HepG2 (cell line): Measurements from ENCODE around the gene HSF4. TPM values are rescaled to one million over a fixed set of nuclear protein-coding genes. Genes with fewer than 3 reads are reported as not detected.

Experiments used
- AHDC1 ChIP-seq: sonication (generic); formaldehyde crosslinking; IDR thresholded peaks from 2 replicates; pipeline ENCODE4 v1.5.1; 2020; ENCODE audit warnings: mild to moderate bottlenecking, missing genetic modification reagents, borderline replicate concordance
- BORCS8-MEF2B ChIP-seq: sonication (generic); formaldehyde crosslinking; IDR thresholded peaks from 2 replicates; pipeline ENCODE4 v1.8.0; 2022; ENCODE audit warnings: mild to moderate bottlenecking, missing genetic modification reagents
- CBFB ChIP-seq: sonication (generic); formaldehyde crosslinking; IDR thresholded peaks from 2 replicates; pipeline ENCODE4 v1.4.0; 2020; ENCODE audit warnings: missing genetic modification reagents
- CBX1 ChIP-seq: IDR thresholded peaks from one replicate; pipeline ENCODE4 v1.6.1; 2016; ENCODE audit warnings: antibody characterized with exemption, low read depth
- FOSL2 ChIP-seq: sonication (generic); formaldehyde crosslinking; IDR thresholded peaks from 2 replicates; pipeline ENCODE4 v1.4.0; 2020; ENCODE audit warnings: missing genetic modification reagents
- HBP1 ChIP-seq: IDR thresholded peaks from 2 replicates; pipeline ENCODE4 v1.6.1; 2016; ENCODE audit warnings: low read depth, control low read depth
- HMG20A ChIP-seq: IDR thresholded peaks from 2 replicates; pipeline ENCODE4 v1.6.1; 2016; ENCODE audit warnings: borderline replicate concordance
- HMG20B ChIP-seq: conservative IDR thresholded peaks from 2 replicates; pipeline ENCODE4 v1.6.1; 2016; ENCODE audit warnings: missing genetic modification reagents, missing compliant biosample characterization
- HMGXB3 ChIP-seq: sonication (generic); formaldehyde crosslinking; IDR thresholded peaks from 2 replicates; pipeline ENCODE4 v1.4.0; 2020; ENCODE audit warnings: missing genetic modification reagents, borderline replicate concordance
- HOXD1 ChIP-seq: sonication (generic); formaldehyde crosslinking; IDR thresholded peaks from 2 replicates; pipeline ENCODE4 v1.5.0; 2020; ENCODE audit warnings: missing genetic modification reagents
- NONO ChIP-seq, 2 experiments: fragments of 450-650 bp in 1 of 2; sonication (generic) in 1 of 2; formaldehyde crosslinking in 1 of 2; IDR thresholded peaks in 1 of 2; conservative IDR thresholded peaks in 1 of 2; 2 replicates each; pipeline versions ENCODE4 v1.6.1 to v1.8.0; 2017 to 2022; ENCODE audit warnings: mild to moderate bottlenecking in 1 of 2, missing genetic modification reagents in 1 of 2, moderate library complexity in 1 of 2
- NR2C2 ChIP-seq: sonication (generic); formaldehyde crosslinking; IDR thresholded peaks from 2 replicates; pipeline ENCODE4 v1.4.0; 2020; ENCODE audit warnings: missing genetic modification reagents, mild to moderate bottlenecking, moderate library complexity, borderline replicate concordance
- SP1 ChIP-seq, 2 experiments: fragments of 450-650 bp in 1 of 2; sonication (generic) in 1 of 2; formaldehyde crosslinking in 1 of 2; IDR thresholded peaks; 2 replicates each; pipeline versions ENCODE4 v1.4.0 to v1.6.1; 2016 to 2020; ENCODE audit warnings: missing genetic modification reagents in 1 of 2
- SRSF1 ChIP-seq: fragments of 200-400 bp; formaldehyde crosslinking; optimal IDR thresholded peaks from 2 replicates; pipeline ENCODE3; 2017; ENCODE audit warnings: mild to moderate bottlenecking, low read depth, low read length, moderate library complexity
- ZNF274 ChIP-seq: sonication (generic); formaldehyde crosslinking; IDR thresholded peaks from 2 replicates; pipeline ENCODE4 v1.5.1; 2020; ENCODE audit warnings: mild to moderate bottlenecking, missing genetic modification reagents
- ZNF780A ChIP-seq: sonication (generic); formaldehyde crosslinking; IDR thresholded peaks from 2 replicates; pipeline ENCODE4 v1.8.0; 2022; ENCODE audit warnings: mild to moderate bottlenecking, missing genetic modification reagents, moderate library complexity
- ZSCAN29 ChIP-seq: sonication (generic); formaldehyde crosslinking; conservative IDR thresholded peaks from 2 replicates; pipeline ENCODE4 v1.4.0; 2020; ENCODE audit warnings: mild to moderate bottlenecking, missing genetic modification reagents
- polyA plus RNA-seq, 8 experiments: library from polyadenylated mRNA; depleted of rRNA in 3 of 8; stranded (reverse) in 7 of 8; unstranded in 1 of 8; fragments of >200 nt; fragmentation: Illumina TruSeq in 4 of 8; extraction: Trizol in 4 of 8; gene quantifications; 2 replicates each; pipeline versions ENCODE4 v1.2.1 to v1.2.3, GENCODE V29; 2011 to 2016; ENCODE audit warnings: low read depth in 4 of 8, missing spikeins in 1 of 8, mixed read lengths in 1 of 8; ENCODE audit not compliant: insufficient read depth in 1 of 8
- total RNA-seq, 5 experiments: library from RNA; depleted of rRNA; stranded (reverse); fragments of >200 nt; fragmentation: Illumina TruSeq; extraction: Trizol; gene quantifications; 2 replicates each; pipeline ENCODE4 v1.2.3, GENCODE V29; 2016; ENCODE audit warnings: low read depth in 1 of 5

HSF4 gene
- total and polyA plus RNA-seq, 2 of the 13 experiments (the other 11 are each of a cell fraction or from before 2014, with no cell fraction given), result 3.5 to 16.9 TPM

- TF ChIP-seq AHDC1 (CRISPR knock-in tag) (no peak), SRSF1 (no peak), ZNF780A (CRISPR knock-in tag) (no peak), HOXD1 (peak; percentile 49; the same call in 1 of the 2 replicates), BORCS8-MEF2B (CRISPR knock-in tag) (no peak), HMG20B (CRISPR knock-in tag) (no peak; the same call in 1 of the 2 replicates), ZNF274 (CRISPR knock-in tag) (0 out of 2 replicates have a peak, but pooled peaks have one; percentile 10), FOSL2 (CRISPR knock-in tag) (0 out of 2 replicates have a peak, but pooled peaks have one; percentile 4), ZSCAN29 (no peak), NONO (IDR thresholded peaks at IDR 0.05) (no peak), NONO (CRISPR knock-in tag; conservative IDR thresholded peaks at IDR 0.05) (0 out of 2 replicates have a peak, but pooled peaks have one; percentile 1), HMG20A (no peak), SP1 (IDR thresholded peaks at IDR 0.05) (no peak), SP1 (CRISPR knock-in tag; IDR thresholded peaks at IDR 0.05) (no peak; the same call in 1 of the 2 replicates), CBFB (peak; percentile 41; the same call in 1 of the 2 replicates), HMGXB3 (CRISPR knock-in tag) (peak; percentile 16; the same call in 1 of the 2 replicates), NR2C2 (no peak), HBP1 (CRISPR knock-in tag) (no peak), CBX1 (no peak)
Observed at GRCh38 chr16:67170168-67170948, 5.8 kb downstream of the HSF4 start, which contains the start of gene NOL3 (continued).
